Suprapubic skin (tissue), 4 donors: ENCODE measurements around the gene ECI1. TPM values are rescaled to one million over a fixed set of nuclear protein-coding genes. Genes with fewer than 3 reads are reported as not detected.

Experiments
- DNase-seq, 2 donors: peaks; one replicate each; pipeline ENCODE4 v3.0.0-alpha.2; 2019; ENCODE audit warnings: low spot score in 2 of 2
- H3K27ac ChIP-seq: fragments of 200-600 bp; sonication (generic); one replicate; pipeline ENCODE4 v1.5.1; 2019
- H3K27me3 ChIP-seq: fragments of 200-600 bp; sonication (generic); one replicate; pipeline ENCODE4 v1.5.1; 2019
- H3K36me3 ChIP-seq: fragments of 200-600 bp; sonication (generic); one replicate; pipeline ENCODE4 v1.5.1; 2019
- H3K4me1 ChIP-seq: fragments of 200-600 bp; sonication (generic); one replicate; pipeline ENCODE4 v1.5.1; 2019
- H3K4me3 ChIP-seq: fragments of 200-600 bp; sonication (generic); one replicate; pipeline ENCODE4 v1.5.1; 2019; ENCODE audit warnings: mild to moderate bottlenecking
- H3K9me3 ChIP-seq: fragments of 200-600 bp; sonication (generic); one replicate; pipeline ENCODE4 v1.5.1; 2019
- CTCF ChIP-seq, 2 donors: fragments of 200-600 bp in 1 of 2; fragments of 450-650 bp in 1 of 2; sonication (generic) in 1 of 2; IDR thresholded peaks; one replicate each; pipeline ENCODE4 v1.5.1; 2016 to 2019; ENCODE audit warnings: antibody characterized with exemption in 2 of 2, mild to moderate bottlenecking in 1 of 2, moderate library complexity in 1 of 2
- EP300 ChIP-seq: sonication (generic); formaldehyde crosslinking; IDR thresholded peaks from one replicate; pipeline ENCODE4 v1.6.1; 2017; ENCODE audit warnings: antibody characterized with exemption
- POLR2A ChIP-seq, 2 donors: fragments of 450-650 bp; IDR thresholded peaks; one replicate each; pipeline ENCODE4 v1.6.1; 2017; ENCODE audit warnings: antibody characterized with exemption in 2 of 2, mild to moderate bottlenecking in 2 of 2, moderate library complexity in 2 of 2
- POLR2AphosphoS5 ChIP-seq, 3 donors: sonication (generic); formaldehyde crosslinking; IDR thresholded peaks; one replicate each; pipeline ENCODE4 v1.6.1; 2017; ENCODE audit warnings: antibody characterized with exemption in 3 of 3
- WGBS: methylation state at CpG from one replicate; pipeline ENCODE4 v1.1.5; 2018; 5-methylcytosine and 5-hydroxymethylcytosine counted together
- total RNA-seq, 4 donors: library from RNA; depleted of rRNA; stranded (reverse); fragments of >200 nt; gene quantifications; one replicate each; pipeline ENCODE4 v1.1.0, GENCODE V29; 2016

Gene ECI1
- total RNA-seq, 4 donors from 2014 or later = 28.4 to 65.3 (median 47.2) TPM

- no peak overlapping the region for H3K27ac ChIP-seq
- peaks cover 11% of the 10 kb centered on the region for H3K36me3 ChIP-seq
- no peaks in the 10 kb centered on the region for H3K27me3 ChIP-seq
- WGBS = 87% methylated on average over 20 of the region's 30 CpGs
- no peak overlapping the region for H3K4me3 ChIP-seq
- DNase-seq = no peak
- TF ChIP-seq CTCF (IDR thresholded peaks at IDR 0.05) (no peak), POLR2A (IDR thresholded peaks at IDR 0.05) (no peak), POLR2AphosphoS5 (IDR thresholded peaks at IDR 0.05) (no peak), EP300 (no peak)
- no peaks in the 10 kb centered on the region for H3K9me3 ChIP-seq
- peaks cover 8% of the 10 kb centered on the region for H3K4me1 ChIP-seq
Measured at GRCh38 chr16:2275476-2276367, 24.3 kb upstream of the ECI1 start.

GRCh38 chr16:2273931-2274330, 22.5 kb upstream of the ECI1 start:
- Histone ChIP-seq H3K27ac (no peak overlapping the region), H3K4me3 (no peak overlapping the region), H3K4me1 (peaks cover 24% of the 10 kb centered on the region), H3K27me3 (no peaks in the 10 kb centered on the region), H3K9me3 (no peaks in the 10 kb centered on the region), H3K36me3 (peaks cover 5% of the 10 kb centered on the region)
- DNase-seq = no peak
- WGBS = 82% methylated on average over 8 of the region's 10 CpGs
- TF ChIP-seq POLR2AphosphoS5 (IDR thresholded peaks at IDR 0.05) = no peak
- no peak for TF ChIP-seq CTCF (IDR thresholded peaks at IDR 0.05)
- no peak for TF ChIP-seq POLR2A (IDR thresholded peaks at IDR 0.05)
- TF ChIP-seq EP300 = no peak

- Histone ChIP-seq H3K27me3 (no peaks in the 10 kb centered on the region), H3K9me3 (no peaks in the 10 kb centered on the region), H3K4me1 (peaks cover 25% of the 10 kb centered on the region), H3K36me3 (peaks cover 5% of the 10 kb centered on the region), H3K27ac (no peak overlapping the region), H3K4me3 (no peak overlapping the region)
- TF ChIP-seq POLR2A (IDR thresholded peaks at IDR 0.05) (no peak), EP300 (no peak), POLR2AphosphoS5 (IDR thresholded peaks at IDR 0.05) (no peak), CTCF (IDR thresholded peaks at IDR 0.05) (no peak)
- DNase-seq = no peak
- 90% methylated on average over 2 of the region's 16 CpGs for WGBS
Measured at GRCh38 chr16:2273484-2273883, 22.1 kb upstream of the ECI1 start.

- Histone ChIP-seq H3K4me3 (no peak overlapping the region), H3K27ac (no peak overlapping the region), H3K9me3 (no peaks in the 10 kb centered on the region), H3K4me1 (peaks cover 27% of the 10 kb centered on the region), H3K36me3 (no peaks in the 10 kb centered on the region), H3K27me3 (no peaks in the 10 kb centered on the region)
- WGBS = 95% methylated on average over 10 of the region's 14 CpGs
- TF ChIP-seq POLR2A (IDR thresholded peaks at IDR 0.05) (no peak), CTCF (IDR thresholded peaks at IDR 0.05) (no peak), POLR2AphosphoS5 (IDR thresholded peaks at IDR 0.05) (no peak), EP300 (no peak)
- no peak for DNase-seq
Measured at GRCh38 chr16:2271848-2272461, 20.6 kb upstream of the ECI1 start.
